ENCODE measurements around the gene GSTO2.

The GSTO2 gene

GRCh38 chr10:104309980-104310978, 41.3 kb downstream of the GSTO2 start:
- DNase-seq, result no peak

- DNase-seq, result no peak
Observed at GRCh38 chr10:104311184-104311720, 42.3 kb downstream of the GSTO2 start.

GRCh38 chr10:104314591-104315485, 45.9 kb downstream of the GSTO2 start:
- no peak for DNase-seq

- DNase-seq, result no peak
Observed at GRCh38 chr10:104315486-104315921, 46.5 kb downstream of the GSTO2 start.

- no peak for DNase-seq
Observed at GRCh38 chr10:104316321-104317099, 47.5 kb downstream of the GSTO2 start.

- no peak for DNase-seq
Observed at GRCh38 chr10:104317269-104317710, 48.3 kb downstream of the GSTO2 start.

DNA sequence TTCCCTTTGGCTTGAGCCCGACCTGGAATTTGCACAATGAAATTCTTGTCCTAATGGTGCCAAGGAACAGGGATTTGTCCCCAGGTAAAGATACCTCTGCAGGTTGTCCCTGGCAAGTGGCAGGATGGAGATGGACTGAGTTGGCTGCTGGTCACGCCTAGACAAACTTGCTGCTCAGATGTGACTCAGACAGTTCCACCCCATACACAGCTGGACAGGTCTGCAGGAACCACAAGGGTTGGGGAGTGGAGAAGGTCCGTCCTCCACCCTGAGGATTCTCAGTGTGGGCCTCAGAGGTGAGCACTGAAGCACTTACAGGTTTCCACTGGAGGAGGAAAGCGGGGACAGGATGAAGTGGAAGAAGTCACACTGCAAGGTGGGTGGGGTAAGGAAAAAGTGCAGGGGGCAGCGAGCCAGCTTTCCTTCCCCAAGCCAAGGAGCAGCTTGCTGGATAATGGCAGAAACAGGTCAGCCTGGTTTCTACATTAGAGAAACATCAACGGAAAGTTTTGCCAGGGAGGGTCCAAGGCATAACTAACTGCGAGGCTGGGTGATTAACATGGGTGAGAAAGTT, 48.8 kb downstream of the GSTO2 start:
- no peak for DNase-seq

DNA sequence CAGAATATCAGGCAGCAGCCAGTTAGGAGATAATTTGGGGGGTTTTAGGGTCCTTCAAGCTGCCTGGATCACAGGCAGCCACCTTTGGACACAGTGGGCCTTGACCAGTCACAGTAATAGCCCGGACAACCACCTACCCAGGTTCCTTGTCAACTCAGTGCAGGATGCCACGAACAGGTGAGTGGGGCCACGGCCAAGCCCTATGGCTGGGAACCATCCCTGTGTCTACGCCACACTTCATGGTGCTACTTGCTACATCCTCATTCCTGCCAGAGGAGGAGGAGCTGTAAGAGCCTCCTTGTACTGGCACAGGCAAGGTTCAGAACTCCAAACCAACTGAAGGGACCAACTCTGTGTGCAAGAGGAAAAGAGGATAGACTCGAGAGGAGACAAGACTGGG, 49.3 kb downstream of the GSTO2 start:
- no peak for DNase-seq

DNA sequence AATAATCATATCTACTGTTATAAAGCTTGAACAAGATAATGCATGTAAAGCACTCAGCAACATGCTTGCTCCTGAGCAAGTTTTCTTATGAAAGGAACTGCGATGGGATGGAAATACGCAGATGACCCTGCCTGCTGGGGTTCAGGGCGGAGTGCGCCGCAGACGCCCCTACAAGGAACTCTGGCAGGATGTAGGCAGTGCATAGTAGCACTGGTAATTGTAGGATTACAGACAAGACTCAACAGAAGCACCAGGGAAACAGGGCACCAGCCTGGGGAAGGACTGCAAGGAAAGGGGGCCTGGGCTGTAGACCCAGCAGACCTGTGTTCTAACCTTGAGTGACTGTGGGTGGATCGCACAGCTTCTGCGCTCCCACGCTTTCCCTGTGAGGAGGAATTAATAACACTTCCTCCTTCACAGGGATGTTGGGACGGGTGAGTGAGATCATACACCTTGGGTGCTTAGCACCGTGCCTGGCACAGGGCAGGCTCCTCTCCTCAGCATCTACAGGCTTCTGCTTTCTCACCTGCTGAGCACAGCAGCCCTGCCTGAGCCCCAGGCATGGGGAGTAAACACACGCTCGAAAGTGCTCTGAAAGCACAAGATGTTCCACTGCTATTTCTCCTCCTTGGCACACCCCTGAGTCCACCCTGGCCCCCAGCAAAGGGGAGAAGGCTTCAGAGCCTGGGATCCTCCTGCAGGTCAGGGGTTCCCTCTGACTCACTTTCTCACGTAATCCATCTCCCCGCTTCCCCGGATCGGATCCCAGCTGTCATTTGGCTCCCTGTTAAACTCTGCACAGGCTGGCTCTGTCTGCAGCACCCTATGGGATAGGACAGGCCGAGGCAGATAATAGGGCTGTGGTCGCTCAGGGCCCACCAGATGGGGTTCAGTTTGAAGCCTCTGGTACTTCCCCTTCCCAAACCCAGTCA, 50.1 kb downstream of the GSTO2 start:
- no peak for DNase-seq

- no peak for DNase-seq
Observed at GRCh38 chr10:104321226-104321625, 52.2 kb downstream of the GSTO2 start.

DNA sequence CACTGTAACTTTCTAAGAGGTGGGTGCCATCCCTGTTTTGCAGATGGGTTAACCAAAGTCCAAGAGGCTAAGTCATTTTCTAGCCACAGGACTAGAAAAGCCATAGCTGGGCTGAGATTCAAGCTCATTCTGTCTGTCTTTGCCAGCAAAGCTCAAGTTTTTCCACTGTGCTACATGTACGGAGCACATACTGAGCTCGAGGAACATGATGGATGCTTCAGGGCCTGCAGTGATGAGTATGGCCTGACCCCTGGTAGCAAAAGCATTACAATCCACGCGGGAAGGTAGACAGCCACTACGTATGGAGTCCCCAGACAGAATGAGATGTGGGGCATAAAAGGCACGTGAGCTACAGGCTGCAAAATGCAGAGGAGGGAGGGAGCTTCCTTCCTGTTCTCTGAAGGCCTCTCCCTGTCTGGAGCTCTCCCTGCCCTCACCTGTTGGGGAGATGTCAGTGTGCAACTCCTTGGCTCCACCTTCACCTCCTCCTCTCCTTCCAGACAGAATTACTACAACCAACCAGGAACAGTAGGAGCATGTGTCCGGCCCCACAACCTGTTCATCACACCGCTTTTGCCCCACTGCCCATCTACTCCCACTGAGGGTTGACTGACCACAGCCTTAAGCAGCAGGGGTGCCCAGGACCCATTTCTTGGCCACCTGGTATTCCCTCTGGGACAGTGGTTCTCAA, 52.9 kb downstream of the GSTO2 start:
- DNase-seq, result no peak

- DNase-seq, result peak; percentile 27
Observed at GRCh38 chr10:104322416-104322782, 53.4 kb downstream of the GSTO2 start.

- no peak for DNase-seq
Observed at GRCh38 chr10:104323085-104323484, 54.1 kb downstream of the GSTO2 start.

DNA sequence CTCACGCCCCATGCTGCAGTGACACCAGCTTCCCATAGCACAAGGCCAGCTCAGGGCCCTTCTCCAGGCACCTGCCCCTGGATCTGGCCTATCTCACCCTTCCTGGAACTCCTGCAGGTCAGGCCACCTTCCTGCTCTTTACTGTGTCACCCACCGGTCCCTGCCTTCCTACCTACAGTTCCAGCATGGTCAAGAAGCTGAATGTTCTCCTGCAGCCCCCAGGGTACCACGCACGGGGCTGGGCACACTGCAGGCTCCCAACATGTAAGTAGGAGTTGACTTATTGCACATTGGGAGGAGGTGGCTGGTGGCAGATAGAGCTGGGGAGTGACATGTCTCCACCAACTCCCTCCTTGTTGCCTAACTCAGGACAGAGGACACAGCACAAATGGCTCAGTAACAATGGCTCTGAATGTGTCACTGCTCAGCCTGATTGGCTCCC, 54.8 kb downstream of the GSTO2 start:
- DNase-seq, result no peak

DNA sequence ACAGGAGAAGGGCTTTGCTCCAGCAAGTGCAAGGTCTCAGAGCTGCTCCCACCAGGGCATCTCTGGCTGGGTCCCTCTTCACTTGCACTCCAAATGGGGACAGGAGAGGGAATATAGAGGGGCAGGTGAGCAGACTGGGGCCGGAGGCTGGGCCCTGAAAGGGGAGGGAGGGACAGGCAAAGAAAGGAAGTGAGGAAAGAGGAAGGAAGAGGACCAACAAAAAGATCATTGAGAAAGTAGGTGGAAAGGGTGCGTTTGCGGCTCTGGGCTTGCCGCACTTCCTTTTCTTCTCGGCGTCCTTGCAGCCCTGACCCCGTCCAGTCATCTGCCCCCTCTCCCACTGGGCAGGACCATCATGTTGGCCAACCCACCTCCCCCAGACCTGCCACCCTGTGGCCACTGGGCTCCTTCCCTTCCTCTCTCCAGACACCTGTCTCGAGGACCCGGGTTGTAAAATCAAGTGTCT, 55.3 kb downstream of the GSTO2 start:
- no peak for DNase-seq

GRCh38 chr10:104324931-104325330, 55.9 kb downstream of the GSTO2 start:
- DNase-seq, result no peak

- DNase-seq, result no peak
Observed at GRCh38 chr10:104325436-104326435, 56.8 kb downstream of the GSTO2 start.

DNA sequence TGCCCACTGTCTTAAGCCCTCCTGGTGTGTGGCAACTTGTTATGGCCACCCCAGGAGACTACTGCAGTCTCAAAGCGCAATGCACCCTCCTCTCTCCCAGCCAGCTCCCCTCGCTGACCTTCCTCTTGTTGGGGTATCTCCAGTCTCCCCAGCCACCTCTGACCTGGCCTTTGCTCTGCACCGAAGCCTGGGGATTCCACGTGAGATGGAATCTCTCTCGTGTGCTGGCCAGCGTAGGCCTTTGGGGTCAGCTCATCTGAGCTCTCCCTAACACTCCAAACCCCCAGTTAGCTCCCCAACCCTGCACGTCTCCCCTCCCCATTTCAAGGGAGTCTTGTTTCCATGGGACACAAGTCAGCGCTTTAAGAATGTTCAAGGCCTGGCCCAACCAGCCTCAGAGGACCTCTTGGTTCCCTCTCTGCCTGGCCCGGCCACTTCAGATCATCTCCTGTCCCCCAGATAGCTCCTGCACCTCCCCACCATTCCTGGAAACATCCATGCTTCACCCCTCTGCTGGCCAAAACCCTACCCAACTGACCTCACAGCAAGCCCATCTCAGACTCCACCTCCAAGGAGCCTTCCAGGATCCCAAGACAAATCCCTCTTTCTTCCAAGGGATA, 58.1 kb downstream of the GSTO2 start:
- no peak for DNase-seq

Measured in activated naive CD4-positive, alpha-beta T cell treated with Interleukin-2 at 50 U/mL for 16 hours (primary cell).